Activated naive CD8-positive, alpha-beta T cell treated with anti-CD3 and anti-CD28 coated beads, Interleukin-2, amount 50 U/mL, for 24 hours (primary cell): Measurements from ENCODE around the gene WDR27.
"Not testable (repeated sequence)": the region's sequence is repeated elsewhere in the genome, so short reads cannot be mapped to it uniquely, and the experiment has no call there.

ENCODE experiments used
- ATAC-seq: fragments of 150-1000 bp; cut with Tn5 transposase; one replicate; pipeline ENCODE4 v1.10.0; 2021
- DNase-seq: peaks from one replicate; pipeline ENCODE4 v3.0.0; 2021
- H3K27ac Mint-ChIP-seq: one replicate; pipeline ENCODE4 v1.8.0; 2021; ENCODE audit warnings: mild to moderate bottlenecking, mixed read lengths
- H3K27me3 Mint-ChIP-seq: one replicate; pipeline ENCODE4 v1.8.0; 2021; ENCODE audit warnings: mixed read lengths
- H3K36me3 Mint-ChIP-seq: one replicate; pipeline ENCODE4 v1.8.0; 2021; ENCODE audit warnings: low read depth, mixed read lengths
- H3K4me1 Mint-ChIP-seq: one replicate; pipeline ENCODE4 v1.8.0; 2021; ENCODE audit warnings: mixed read lengths
- H3K4me3 Mint-ChIP-seq: one replicate; pipeline ENCODE4 v1.8.0; 2021; ENCODE audit warnings: mild to moderate bottlenecking, moderate library complexity, mixed read lengths
- H3K9me3 Mint-ChIP-seq: one replicate; pipeline ENCODE4 v1.8.0; 2021; ENCODE audit warnings: mixed read lengths

WDR27 gene

GRCh38 chr6:169723200-169723909 lies 21.5 kb upstream of the WDR27 start:
- DNase-seq (peak; percentile 63), ATAC-seq (peak; percentile 15)
- H3K36me3 Mint-ChIP-seq: peaks cover 23% of the 10 kb centered on the region
- H3K4me1 Mint-ChIP-seq: peaks cover 52% of the 10 kb centered on the region
- no peaks in the 10 kb centered on the region for H3K27me3 Mint-ChIP-seq
- peak overlapping the region; percentile 96 for H3K4me3 Mint-ChIP-seq
- H3K27ac Mint-ChIP-seq: peak overlapping the region; percentile 95
- no peaks in the 10 kb centered on the region for H3K9me3 Mint-ChIP-seq

DNA sequence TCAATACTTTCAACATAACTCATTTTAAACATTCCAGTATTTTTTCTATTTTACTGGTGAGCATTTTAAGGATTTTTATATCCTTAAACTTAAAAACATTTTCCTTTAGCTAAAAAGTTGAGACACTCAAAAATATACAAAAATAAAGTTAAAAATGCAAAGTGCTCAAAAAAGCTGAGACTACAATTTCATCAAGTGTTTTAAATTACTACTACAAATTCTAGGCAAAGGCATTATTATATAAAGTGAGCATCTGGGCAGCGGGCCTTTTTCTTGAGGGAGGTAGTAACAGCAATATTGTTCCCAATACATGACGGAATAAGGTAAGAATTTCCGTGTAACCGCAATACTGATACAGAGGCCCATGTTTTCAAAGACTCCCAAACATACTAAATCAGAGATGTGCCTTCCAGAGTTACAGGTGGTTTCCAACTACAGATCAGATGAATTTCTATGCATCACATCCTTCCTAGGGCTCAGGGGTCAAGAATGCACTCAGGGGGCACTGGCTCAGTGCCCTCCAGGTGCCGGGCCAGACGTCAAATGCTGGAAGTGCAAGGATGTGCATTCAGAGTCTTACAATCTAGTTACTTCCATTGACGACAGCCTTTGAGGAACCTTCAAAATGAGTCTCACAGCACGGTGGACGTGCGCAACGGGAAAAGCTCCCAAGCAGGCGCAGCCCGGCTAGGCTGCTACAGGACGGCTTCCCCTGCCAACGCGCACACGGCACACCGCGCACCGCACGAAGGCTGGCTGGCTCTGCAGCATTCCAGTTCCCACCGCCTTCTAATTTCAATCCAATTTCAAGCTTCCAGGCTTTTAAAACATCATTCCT lies 20.8 kb upstream of the WDR27 start:
- peaks cover 26% of the 10 kb centered on the region for H3K36me3 Mint-ChIP-seq
- no peaks in the 10 kb centered on the region for H3K9me3 Mint-ChIP-seq
- DNase-seq (peak; percentile 37), ATAC-seq (peak; percentile 34)
- H3K4me3 Mint-ChIP-seq: peak overlapping the region; percentile 96
- H3K27ac Mint-ChIP-seq: peak overlapping the region; percentile 95
- H3K27me3 Mint-ChIP-seq: no peaks in the 10 kb centered on the region
- H3K4me1 Mint-ChIP-seq: peaks cover 52% of the 10 kb centered on the region

- DNase-seq: no peak
- H3K27me3 Mint-ChIP-seq: no peaks in the 10 kb centered on the region
- no peak overlapping the region for H3K4me3 Mint-ChIP-seq
- ATAC-seq: no peak
- peak overlapping the region; percentile 74 for H3K27ac Mint-ChIP-seq
- H3K4me1 Mint-ChIP-seq: peaks cover 45% of the 10 kb centered on the region
- no peaks in the 10 kb centered on the region for H3K9me3 Mint-ChIP-seq
- H3K36me3 Mint-ChIP-seq: peaks cover 37% of the 10 kb centered on the region
Observed at GRCh38 chr6:169720207-169720855, 18.5 kb upstream of the WDR27 start.

DNA sequence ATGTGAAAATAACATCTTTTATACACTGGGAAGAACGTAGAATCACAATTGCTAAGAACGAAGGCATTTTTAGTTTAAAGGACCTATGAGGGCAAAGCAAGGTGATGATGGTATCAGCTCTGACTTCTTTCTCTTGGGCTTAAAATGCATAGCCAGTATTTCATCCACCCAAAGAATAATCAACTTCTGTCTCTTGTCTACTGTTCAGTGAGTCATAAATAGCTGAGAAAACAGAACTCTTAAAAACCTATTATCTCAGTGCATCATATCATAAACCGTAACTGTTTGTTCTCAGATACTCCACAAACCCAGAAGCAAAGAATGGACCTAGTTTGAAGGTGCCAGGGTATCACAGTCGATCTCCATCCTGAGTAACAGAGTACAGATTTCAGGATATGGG lies 17.3 kb upstream of the WDR27 start:
- ATAC-seq (no peak), DNase-seq (no peak)
- Mint-ChIP-seq H3K36me3 (peaks cover 45% of the 10 kb centered on the region), H3K4me3 (no peak overlapping the region), H3K4me1 (peaks cover 46% of the 10 kb centered on the region), H3K27ac (peak overlapping the region; percentile 55), H3K27me3 (no peaks in the 10 kb centered on the region), H3K9me3 (no peaks in the 10 kb centered on the region)

- Mint-ChIP-seq H3K4me3 (no peak overlapping the region), H3K27me3 (no peaks in the 10 kb centered on the region), H3K4me1 (peaks cover 22% of the 10 kb centered on the region), H3K9me3 (no peaks in the 10 kb centered on the region), H3K27ac (no peak overlapping the region), H3K36me3 (peaks cover 64% of the 10 kb centered on the region)
- ATAC-seq (no peak), DNase-seq (no peak)
Observed at GRCh38 chr6:169714595-169714994, 12.8 kb upstream of the WDR27 start.

GRCh38 chr6:169714178-169714577 lies 12.3 kb upstream of the WDR27 start:
- no peak for DNase-seq
- Mint-ChIP-seq H3K4me3 (no peak overlapping the region), H3K4me1 (peaks cover 22% of the 10 kb centered on the region), H3K9me3 (no peaks in the 10 kb centered on the region), H3K36me3 (peaks cover 60% of the 10 kb centered on the region), H3K27me3 (no peaks in the 10 kb centered on the region), H3K27ac (no peak overlapping the region)
- ATAC-seq: peak; percentile 77

DNA sequence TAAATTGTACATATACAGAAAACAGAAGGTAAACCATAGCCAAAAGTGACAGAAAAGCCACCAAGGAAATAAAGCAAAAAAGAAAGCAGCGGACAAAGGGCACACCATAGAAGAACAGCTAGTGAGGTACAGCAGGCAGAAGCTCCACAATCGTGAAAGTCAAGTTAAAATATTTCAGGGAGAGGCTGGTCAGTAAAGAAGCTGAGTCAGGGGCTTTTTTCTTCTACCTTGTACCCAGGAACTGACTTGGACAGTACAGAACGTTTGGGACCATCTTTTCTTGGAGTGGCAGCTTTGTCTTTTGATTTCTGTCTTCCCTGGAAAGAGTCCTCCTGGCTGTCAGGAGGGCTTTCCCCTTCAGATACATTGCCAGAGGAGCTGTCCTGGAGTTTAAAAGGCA lies 8.2 kb upstream of the WDR27 start:
- no peak for ATAC-seq
- peaks cover 51% of the 10 kb centered on the region for H3K36me3 Mint-ChIP-seq
- no peaks in the 10 kb centered on the region for H3K27me3 Mint-ChIP-seq
- H3K4me1 Mint-ChIP-seq: peaks cover 33% of the 10 kb centered on the region
- H3K27ac Mint-ChIP-seq: peak overlapping the region; percentile 4
- H3K4me3 Mint-ChIP-seq: no peak overlapping the region
- H3K9me3 Mint-ChIP-seq: no peaks in the 10 kb centered on the region
- DNase-seq: no peak

- DNase-seq: no peak
- Mint-ChIP-seq H3K27me3 (no peaks in the 10 kb centered on the region), H3K4me3 (no peak overlapping the region), H3K27ac (no peak overlapping the region), H3K36me3 (peaks cover 48% of the 10 kb centered on the region), H3K4me1 (peaks cover 36% of the 10 kb centered on the region), H3K9me3 (no peaks in the 10 kb centered on the region)
- peak; percentile 25 for ATAC-seq
Observed at GRCh38 chr6:169709293-169709692, 7.5 kb upstream of the WDR27 start.

GRCh38 chr6:169707772-169708171 lies 5.9 kb upstream of the WDR27 start:
- H3K27me3 Mint-ChIP-seq: no peaks in the 10 kb centered on the region
- no peaks in the 10 kb centered on the region for H3K9me3 Mint-ChIP-seq
- peaks cover 47% of the 10 kb centered on the region for H3K4me1 Mint-ChIP-seq
- DNase-seq: no peak
- H3K36me3 Mint-ChIP-seq: peaks cover 53% of the 10 kb centered on the region
- ATAC-seq: no peak
- no peak overlapping the region for H3K4me3 Mint-ChIP-seq
- H3K27ac Mint-ChIP-seq: peak overlapping the region; percentile 7

- no peak for DNase-seq
- peak overlapping the region; percentile 93 for H3K4me3 Mint-ChIP-seq
Observed at GRCh38 chr6:169702840-169703246, 1.0 kb upstream of the WDR27 start.

GRCh38 chr6:169701311-169701953 lies 397 bp downstream of the WDR27 start:
- peak; percentile 29 for DNase-seq
- ATAC-seq: no peak
- peaks cover 43% of the 10 kb centered on the region for H3K4me1 Mint-ChIP-seq
- peak overlapping the region; percentile 75 for H3K27ac Mint-ChIP-seq
- H3K4me3 Mint-ChIP-seq: peak overlapping the region; percentile 93
- no peaks in the 10 kb centered on the region for H3K27me3 Mint-ChIP-seq
- H3K36me3 Mint-ChIP-seq: peaks cover 33% of the 10 kb centered on the region
- no peaks in the 10 kb centered on the region for H3K9me3 Mint-ChIP-seq

More at GRCh38 chr6:169702840-169703246, 1.0 kb upstream of the WDR27 start:
- no peaks in the 10 kb centered on the region for H3K27me3 Mint-ChIP-seq
- H3K27ac Mint-ChIP-seq: peak overlapping the region; percentile 92
- peaks cover 31% of the 10 kb centered on the region for H3K36me3 Mint-ChIP-seq
- no peaks in the 10 kb centered on the region for H3K9me3 Mint-ChIP-seq
- H3K4me1 Mint-ChIP-seq: peaks cover 48% of the 10 kb centered on the region
- ATAC-seq: peak; percentile 2

GRCh38 chr6:169700296-169700695 lies 1.5 kb downstream of the WDR27 start:
- Mint-ChIP-seq H3K27ac (no peak overlapping the region), H3K27me3 (no peaks in the 10 kb centered on the region), H3K9me3 (no peaks in the 10 kb centered on the region), H3K36me3 (peaks cover 30% of the 10 kb centered on the region), H3K4me1 (peaks cover 34% of the 10 kb centered on the region), H3K4me3 (peak overlapping the region; percentile 93)
- DNase-seq: no peak
- no peak for ATAC-seq

GRCh38 chr6:169697115-169697514 lies 4.7 kb downstream of the WDR27 start:
- Mint-ChIP-seq H3K36me3 (peaks cover 23% of the 10 kb centered on the region), H3K4me1 (peaks cover 12% of the 10 kb centered on the region)
- not testable (repeated sequence) for H3K4me3 Mint-ChIP-seq, H3K27me3 Mint-ChIP-seq, ATAC-seq, H3K9me3 Mint-ChIP-seq, H3K27ac Mint-ChIP-seq
- peak; percentile 26 for DNase-seq

DNA sequence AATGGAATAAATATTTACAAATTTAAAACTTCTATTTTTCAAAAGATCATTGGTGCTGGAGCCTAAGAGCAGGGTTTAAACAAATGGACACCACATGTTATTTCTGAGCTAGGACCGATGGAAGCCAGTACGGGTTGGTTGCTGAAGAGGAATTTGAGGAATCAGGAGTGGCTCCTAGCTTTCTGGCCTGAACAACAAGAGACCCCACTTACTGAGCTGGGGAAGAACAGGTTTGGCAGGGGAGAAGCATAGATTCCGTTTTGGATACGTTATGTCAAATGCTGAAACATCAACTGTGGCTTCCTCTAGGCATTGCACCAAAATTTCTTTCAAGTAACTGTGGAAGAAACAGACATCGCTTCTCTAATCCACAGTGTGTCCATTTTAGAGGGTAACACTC lies 6.7 kb downstream of the WDR27 start:
- Mint-ChIP-seq H3K9me3 (no peaks in the 10 kb centered on the region), H3K27ac (no peak overlapping the region), H3K4me3 (no peak overlapping the region), H3K27me3 (no peaks in the 10 kb centered on the region), H3K36me3 (peaks cover 33% of the 10 kb centered on the region), H3K4me1 (peaks cover 7% of the 10 kb centered on the region)
- ATAC-seq (no peak), DNase-seq (no peak)
